Measurements from ENCODE around the gene MAML2.
"Not testable (repeated sequence)": the region's sequence is repeated elsewhere in the genome, so short reads cannot be mapped to it uniquely, and the experiment has no call there.

DNA sequence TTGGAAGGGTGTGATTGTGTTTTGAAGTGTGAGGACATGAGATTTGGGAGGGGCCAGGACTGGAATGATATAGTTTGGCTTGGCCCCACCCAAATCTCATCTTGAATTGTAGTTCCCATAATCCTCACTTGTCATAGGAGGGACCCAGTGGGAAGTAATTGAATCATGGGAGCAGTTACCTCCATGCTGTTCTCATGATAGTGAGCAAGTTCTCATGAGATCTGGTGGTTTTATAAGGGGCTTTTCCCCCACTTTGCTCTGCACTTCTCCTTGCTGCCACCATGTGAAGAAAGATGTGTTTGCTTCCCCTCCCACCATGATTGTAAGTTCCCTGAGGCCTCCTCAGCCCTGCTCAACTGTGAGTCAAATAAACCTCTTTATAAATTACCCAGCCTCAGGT lies 71.6 kb downstream of the MAML2 start:
- TF ChIP-seq POLR2A, CTCF (IDR thresholded peaks at IDR 0.05): not testable (repeated sequence)
